ENCODE measurements around the gene OTOGL. TPM values are rescaled to one million over a fixed set of nuclear protein-coding genes. Genes with fewer than 3 reads are reported as not detected.

The OTOGL gene
- polyA plus RNA-seq, 3 donors = not detected

GRCh38 chr12:80168936-80169335 lies 69.6 kb downstream of the OTOGL start:
- H3K9me3 Mint-ChIP-seq = peaks cover 0 to 13% (median 3%) of the 10 kb centered on the region in 7 donors
- Histone ChIP-seq H3K9me3 (replicated peaks in 1 of 2; ENCODE audit: control insufficient read depth in 1 of 2, insufficient read depth in 1 of 2, low read length in 2 of 2) (no peaks in the 10 kb centered on the region), H3K9ac (ENCODE audit: insufficient read depth, low read length, poor library complexity, severe bottlenecking) (no peak overlapping the region), H3K4me1 (ENCODE audit: control insufficient read depth in 1 of 2, insufficient read depth in 2 of 2, low read length in 2 of 2) (no peaks in the 10 kb centered on the region), H2AFZ (ENCODE audit: insufficient read depth, low read depth, low read length, poor library complexity, severe bottlenecking) (no peak overlapping the region), H4K20me1 (ENCODE audit: insufficient read depth, low read length) (no peaks in the 10 kb centered on the region), H3K79me2 (ENCODE audit: insufficient read depth, low read length) (no peaks in the 10 kb centered on the region), H3K27me3 (ENCODE audit: control insufficient read depth in 2 of 2, insufficient read depth in 2 of 2, low read length in 2 of 2) (no peaks in the 10 kb centered on the region), H3K27ac (ENCODE audit: low read depth in 1 of 2, low read length in 2 of 2) (no peak overlapping the region), H3K4me2 (replicated peaks; ENCODE audit: extremely low read depth, low read length, poor library complexity, severe bottlenecking) (no peak overlapping the region), H3K4me3 (replicated peaks in 1 of 3; ENCODE audit: low read depth in 2 of 3, low read length in 3 of 3) (no peak overlapping the region), H3K36me3 (replicated peaks in 1 of 2; ENCODE audit: control insufficient read depth in 1 of 2, insufficient read depth in 2 of 2, low read length in 2 of 2) (no peaks in the 10 kb centered on the region)
- intact Hi-C loops (cut with micrococcal nuclease) = no loop called here
- no peak overlapping the region for H3K4me3 Mint-ChIP-seq
- no peaks in the 10 kb centered on the region for H3K4me1 Mint-ChIP-seq
- H3K27me3 Mint-ChIP-seq (ENCODE audit: low read depth in 3 of 3) = peaks cover 1 to 8% (median 4%) of the 10 kb centered on the region in 3 donors
- H3K36me3 Mint-ChIP-seq = no peaks in the 10 kb centered on the region
- no peak overlapping the region for H3K27ac Mint-ChIP-seq
- TF ChIP-seq CTCF (IDR thresholded peaks at IDR 0.05) = no peak
- DNase-seq = no peak

GRCh38 chr12:80170915-80171314 lies 71.6 kb downstream of the OTOGL start:
- no peak for DNase-seq
- Histone ChIP-seq H3K9ac (ENCODE audit: insufficient read depth, low read length, poor library complexity, severe bottlenecking) (no peak overlapping the region), H4K20me1 (ENCODE audit: insufficient read depth, low read length) (no peaks in the 10 kb centered on the region), H3K36me3 (replicated peaks in 1 of 2; ENCODE audit: control insufficient read depth in 1 of 2, insufficient read depth in 2 of 2, low read length in 2 of 2) (no peaks in the 10 kb centered on the region), H3K4me1 (ENCODE audit: control insufficient read depth in 1 of 2, insufficient read depth in 2 of 2, low read length in 2 of 2) (no peaks in the 10 kb centered on the region), H3K27ac (ENCODE audit: low read depth in 1 of 2, low read length in 2 of 2) (no peak overlapping the region), H3K4me3 (replicated peaks in 1 of 3; ENCODE audit: low read depth in 2 of 3, low read length in 3 of 3) (no peak overlapping the region), H3K9me3 (replicated peaks in 1 of 2; ENCODE audit: control insufficient read depth in 1 of 2, insufficient read depth in 1 of 2, low read length in 2 of 2) (no peaks in the 10 kb centered on the region), H3K27me3 (ENCODE audit: control insufficient read depth in 2 of 2, insufficient read depth in 2 of 2, low read length in 2 of 2) (no peaks in the 10 kb centered on the region), H2AFZ (ENCODE audit: insufficient read depth, low read depth, low read length, poor library complexity, severe bottlenecking) (no peak overlapping the region), H3K79me2 (ENCODE audit: insufficient read depth, low read length) (no peaks in the 10 kb centered on the region), H3K4me2 (replicated peaks; ENCODE audit: extremely low read depth, low read length, poor library complexity, severe bottlenecking) (no peak overlapping the region)
- no peak for TF ChIP-seq CTCF (IDR thresholded peaks at IDR 0.05)
- peaks cover 1 to 6% (median 4%) of the 10 kb centered on the region in 3 donors for H3K27me3 Mint-ChIP-seq (ENCODE audit: low read depth in 3 of 3)
- H3K9me3 Mint-ChIP-seq = peaks cover 0 to 13% (median 3%) of the 10 kb centered on the region in 7 donors
- no CpG with 5 or more reads among the region's 2 CpGs for WGBS (ENCODE audit: insufficient coverage)
- no peak overlapping the region for H3K27ac Mint-ChIP-seq
- intact Hi-C loops (cut with micrococcal nuclease) = no loop called here
- H3K4me3 Mint-ChIP-seq = no peak overlapping the region
- no peaks in the 10 kb centered on the region for H3K36me3 Mint-ChIP-seq
- no peaks in the 10 kb centered on the region for H3K4me1 Mint-ChIP-seq
